ENCODE measurements around the gene SYNE2. TPM values are rescaled to one million over a fixed set of nuclear protein-coding genes. Genes with fewer than 3 reads are reported as not detected.
A peak's percentile ranks its signal among the peaks of the same experiment; 100 is the strongest.

The SYNE2 gene
- total and polyA plus RNA-seq, 2 donors (not counting 3 experiments of a cell fraction or from before 2014, with no cell fraction given), result 16.0 to 53.7 TPM

- H3K4me2 ChIP-seq (ENCODE audit: insufficient read depth, low read length), result no peak overlapping the region
- CTCF ChIA-PET, result interaction anchor here (0.7 to 2.5 kb wide), 3 partner anchors 9 to 253 kb away, joined by 3 to 9 read pairs (median 7); no protein-coding TSS in a partner anchor
- intact Hi-C loops (cut with micrococcal nuclease) (no loop called here), dilution Hi-C loops (cut with MboI; ENCODE audit: extremely low pct_ligation_motif_present, low sequenced_read_pairs) (no loop called here)
- POLR2A ChIA-PET, result no interaction called here
- H3K36me3 ChIP-seq (ENCODE audit: control insufficient read depth in 2 of 2, extremely low read depth in 1 of 2, insufficient read depth in 2 of 2, low read length in 2 of 2), result peaks cover 0 to 3% of the 10 kb centered on the region in 2 experiments
- peaks cover 5% of the 10 kb centered on the region for H3K4me1 ChIP-seq (ENCODE audit: control insufficient read depth, extremely low read depth, insufficient read depth, low read length)
- no peaks in the 10 kb centered on the region for H4K20me1 ChIP-seq (replicated peaks; ENCODE audit: control insufficient read depth, extremely low read depth, insufficient read depth, low read length)
- H3K79me2 ChIP-seq (ENCODE audit: control insufficient read depth, insufficient read depth, low read length), result no peaks in the 10 kb centered on the region
- H3K9me1 ChIP-seq (replicated peaks; ENCODE audit: control insufficient read depth, extremely low read depth, insufficient read depth, low read length), result no peaks in the 10 kb centered on the region
- no peak for FAIRE-seq
- BruUV-seq (replicated peaks), result no TSS peak
- no peak for DNase-seq (ENCODE audit: low read depth, low spot score)
- no peak for TF ChIP-seq GATA2 (IDR thresholded peaks at IDR 0.05; ENCODE audit: insufficient read depth, insufficient read length, low read depth, low read length)
- TF ChIP-seq POLR2A (IDR thresholded peaks at IDR 0.05; ENCODE audit: low read depth, low read length), result no peak
- H3K9me3 ChIP-seq (replicated peaks; ENCODE audit: control insufficient read depth, insufficient read depth, low read length), result no peaks in the 10 kb centered on the region
- H3K27ac ChIP-seq (ENCODE audit: insufficient read depth, low read depth, low read length), result no peak overlapping the region
- no peak overlapping the region for H2AFZ ChIP-seq (ENCODE audit: low read depth, low read length)
- H3K4me3 ChIP-seq (replicated peaks in 1 of 3; ENCODE audit: insufficient read depth in 1 of 3, low read depth in 1 of 3, low read length in 3 of 3), result no peak overlapping the region
- H3K27me3 ChIP-seq (ENCODE audit: control insufficient read depth in 2 of 2, insufficient read depth in 2 of 2, low read length in 2 of 2), result no peaks in the 10 kb centered on the region
- no peak overlapping the region for H3K9ac ChIP-seq (replicated peaks; ENCODE audit: extremely low read depth, insufficient read depth, low read length)
These were observed 217.0 kb downstream of the SYNE2 start for GRCh38 chr14:64069634-64070359.

- dilution Hi-C loops (cut with MboI; ENCODE audit: extremely low pct_ligation_motif_present, low sequenced_read_pairs), result no loop called here
- peak overlapping the region; percentile 63 for H3K4me2 ChIP-seq (ENCODE audit: insufficient read depth, low read length)
- H3K4me1 ChIP-seq (ENCODE audit: control insufficient read depth, extremely low read depth, insufficient read depth, low read length), result peaks cover 15% of the 10 kb centered on the region
- H3K27me3 ChIP-seq (ENCODE audit: control insufficient read depth in 2 of 2, insufficient read depth in 2 of 2, low read length in 2 of 2), result no peaks in the 10 kb centered on the region
- H3K9ac ChIP-seq (replicated peaks; ENCODE audit: extremely low read depth, insufficient read depth, low read length), result peak overlapping the region; percentile 16
- TF ChIP-seq JUN (IDR thresholded peaks at IDR 0.05; ENCODE audit: borderline replicate concordance, insufficient read depth, insufficient read length, low read depth) (peak; percentile 69), MAX (IDR thresholded peaks at IDR 0.05; ENCODE audit: insufficient read depth, insufficient read length) (no peak), FOS (IDR thresholded peaks at IDR 0.05; ENCODE audit: borderline replicate concordance, insufficient read depth, low read length) (peak; percentile 79), POLR2A (IDR thresholded peaks at IDR 0.05; ENCODE audit: low read depth, low read length) (no peak)
- H3K27ac ChIP-seq (ENCODE audit: insufficient read depth, low read depth, low read length), result peak overlapping the region; percentile 40
- ChIA-PET CTCF (interaction anchor here (0.7 to 1.3 kb wide), 5 partner anchors 9 to 228 kb away, joined by 3 to 5 read pairs (median 3); no protein-coding TSS in a partner anchor), POLR2A (no interaction called here)
- DNase-seq (ENCODE audit: low read depth, low spot score) (peak; percentile 70), FAIRE-seq (peak; percentile 59)
- H3K79me2 ChIP-seq (ENCODE audit: control insufficient read depth, insufficient read depth, low read length), result no peaks in the 10 kb centered on the region
- no peaks in the 10 kb centered on the region for H3K9me3 ChIP-seq (replicated peaks; ENCODE audit: control insufficient read depth, insufficient read depth, low read length)
- intact Hi-C loops (cut with micrococcal nuclease), result no loop called here
- no TSS peak for BruUV-seq (replicated peaks)
- H4K20me1 ChIP-seq (replicated peaks; ENCODE audit: control insufficient read depth, extremely low read depth, insufficient read depth, low read length), result no peaks in the 10 kb centered on the region
- no peaks in the 10 kb centered on the region for H3K9me1 ChIP-seq (replicated peaks; ENCODE audit: control insufficient read depth, extremely low read depth, insufficient read depth, low read length)
- peak overlapping the region; percentile 59 for H2AFZ ChIP-seq (ENCODE audit: low read depth, low read length)
- no peak overlapping the region for H3K4me3 ChIP-seq (replicated peaks in 1 of 3; ENCODE audit: insufficient read depth in 1 of 3, low read depth in 1 of 3, low read length in 3 of 3)
- H3K36me3 ChIP-seq (ENCODE audit: control insufficient read depth in 2 of 2, extremely low read depth in 1 of 2, insufficient read depth in 2 of 2, low read length in 2 of 2), result peaks cover 0 to 3% of the 10 kb centered on the region in 2 experiments
These were observed 222.3 kb downstream of the SYNE2 start for GRCh38 chr14:64074961-64075612.

Data from endothelial cell of umbilical vein (primary cell).